Measurements from ENCODE around the gene TEX101.
"Not testable (repeated sequence)": the region's sequence is repeated elsewhere in the genome, so short reads cannot be mapped to it uniquely, and the experiment has no call there.

Gene TEX101

DNA sequence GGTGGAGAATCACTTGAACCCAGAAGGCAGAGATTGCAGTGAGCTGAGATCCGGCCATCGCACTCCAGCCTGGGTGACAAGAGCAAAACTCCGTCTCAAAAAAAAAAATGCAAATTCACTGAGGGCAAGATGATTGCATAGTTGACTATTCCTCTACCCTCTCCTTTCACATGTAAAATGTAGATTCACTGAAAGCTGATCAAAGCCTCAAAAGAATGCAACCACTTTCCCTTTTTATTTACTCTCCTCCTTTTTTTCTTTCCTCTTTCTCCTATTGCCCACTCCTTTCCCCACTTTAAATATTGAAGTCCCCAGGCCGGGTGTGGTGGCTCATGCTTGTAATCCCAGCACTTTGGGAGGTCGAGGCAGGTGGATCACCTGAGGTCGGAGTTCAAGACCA, 6.3 kb downstream of the TEX101 start:
- DNase-seq (ENCODE audit: low read depth), result no peak

DNA sequence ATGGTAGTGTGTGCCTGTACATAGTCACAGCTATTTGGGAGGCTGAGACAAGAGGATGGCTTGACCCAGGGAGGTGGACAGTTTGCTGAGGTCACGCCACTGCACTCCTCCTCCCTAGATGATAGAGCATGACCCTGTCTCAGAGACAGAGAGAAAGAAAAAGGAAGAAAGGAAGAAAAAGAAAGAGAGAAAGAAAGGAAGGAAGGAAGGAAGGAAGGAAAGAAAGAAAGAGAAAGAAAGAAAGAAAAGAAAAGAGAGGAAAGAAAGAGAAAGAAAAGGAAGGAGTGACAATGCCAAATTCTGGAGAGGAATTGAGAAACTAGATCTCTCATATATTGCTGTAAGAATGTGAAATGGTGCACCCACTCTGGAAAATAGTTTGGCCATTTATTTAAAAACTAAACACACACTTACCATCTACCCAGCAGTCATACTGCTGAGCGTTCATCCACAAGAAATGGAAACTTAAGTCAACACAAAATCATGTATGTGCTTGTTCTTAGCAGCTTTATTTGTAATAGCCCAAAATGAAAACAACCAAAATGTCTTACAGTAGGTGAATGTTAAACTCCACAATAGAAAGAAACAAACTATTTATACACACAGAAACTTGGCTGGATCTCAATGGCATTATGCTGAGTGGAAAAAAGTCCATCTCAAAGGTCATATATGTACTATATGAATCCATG, 7.5 kb downstream of the TEX101 start:
- DNase-seq (ENCODE audit: low read depth), result no peak

DNA sequence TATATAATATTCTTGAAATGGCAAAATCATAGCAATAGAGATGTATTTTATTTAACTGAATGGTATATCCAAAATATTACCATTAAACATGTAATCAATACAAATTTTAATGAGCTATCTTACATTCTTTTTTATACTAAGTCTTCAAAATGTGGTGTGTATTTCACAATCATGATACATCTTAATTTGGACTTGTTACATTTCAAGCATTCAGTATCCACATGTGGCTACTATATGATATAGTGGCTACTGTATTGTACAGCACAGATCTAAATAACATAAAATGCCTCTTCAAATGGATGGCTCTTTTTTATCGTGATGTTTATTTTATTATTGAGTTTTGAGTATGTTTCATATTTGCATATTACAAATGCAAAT, 8.0 kb downstream of the TEX101 start:
- no peak for DNase-seq (ENCODE audit: low read depth)

DNA sequence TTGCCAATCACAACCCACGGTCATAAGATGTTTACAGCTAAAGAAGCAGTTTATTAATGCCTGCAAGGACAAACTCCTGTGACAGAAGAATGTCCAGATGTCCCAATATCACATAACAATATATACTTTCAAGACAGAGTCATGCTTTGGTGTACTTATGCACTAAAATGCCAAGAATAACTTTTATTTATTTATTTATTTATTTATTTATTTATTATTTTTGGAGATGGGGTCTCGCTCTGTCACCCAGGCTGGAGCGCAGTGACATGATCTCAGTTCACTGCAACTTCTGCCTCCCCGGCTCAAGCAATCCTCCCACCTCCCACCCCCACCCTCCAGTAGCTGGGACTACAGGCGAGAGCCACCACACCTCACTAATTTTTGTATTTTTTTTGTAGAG, 9.1 kb downstream of the TEX101 start:
- no peak for DNase-seq (ENCODE audit: low read depth)

DNA sequence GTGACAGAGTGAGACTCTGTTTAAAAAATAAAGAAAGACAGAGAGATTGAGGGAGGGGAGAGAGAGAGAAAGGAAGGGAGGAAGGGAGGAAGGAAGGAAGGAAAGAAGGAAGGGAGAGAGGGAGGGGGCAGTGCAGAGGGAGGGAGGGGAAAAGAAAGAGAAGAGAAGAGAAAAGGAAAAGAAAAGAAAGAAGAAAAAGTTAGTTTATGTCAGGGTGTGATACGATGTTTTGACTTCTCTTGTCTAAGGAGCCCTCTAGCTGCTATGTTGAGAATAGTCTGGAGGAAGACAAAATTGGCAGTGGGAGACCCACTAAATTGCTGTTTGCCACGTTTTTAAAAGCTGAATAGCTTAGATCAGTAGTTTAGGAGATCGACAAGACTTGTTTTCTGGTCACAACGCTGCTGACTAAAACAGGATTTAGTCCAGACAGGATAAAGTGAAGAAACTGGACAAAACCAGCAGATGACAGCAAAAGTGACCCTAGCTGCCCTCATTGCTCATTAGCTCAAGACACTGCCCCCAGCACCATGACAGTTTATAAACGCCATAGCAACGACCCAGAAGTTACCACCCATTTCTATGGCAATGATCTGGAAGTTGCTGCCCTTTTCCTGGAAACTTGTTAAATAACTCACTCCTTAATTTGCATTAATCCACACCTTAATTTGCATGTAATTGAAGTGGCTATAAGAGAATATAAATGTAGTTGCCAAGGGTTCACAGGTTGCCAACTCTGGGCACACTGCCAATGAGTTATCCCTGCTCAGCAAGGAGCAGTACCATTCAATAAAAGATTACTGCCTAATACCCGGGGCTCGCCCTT, 11.1 kb downstream of the TEX101 start:
- no peak for DNase-seq (ENCODE audit: low read depth)

DNA sequence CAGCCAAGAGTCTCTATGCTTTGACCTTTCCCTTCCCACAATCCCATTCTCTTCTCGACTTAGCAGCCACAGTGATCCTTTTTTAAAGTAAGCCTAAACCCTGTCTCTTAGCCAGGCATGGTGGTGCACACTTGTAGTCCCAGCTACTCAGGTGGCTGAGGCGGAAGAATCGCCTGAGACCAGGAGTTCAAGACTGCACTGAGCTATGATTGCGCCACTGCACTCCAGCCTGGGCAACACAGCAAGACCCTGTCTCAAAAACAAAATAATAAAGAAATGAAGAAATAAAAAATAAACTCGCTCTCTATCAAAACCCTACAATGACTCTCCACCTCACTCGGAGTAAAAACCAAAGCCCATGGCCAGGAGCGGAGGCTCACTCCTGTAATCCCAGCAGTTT, 14.7 kb downstream of the TEX101 start:
- DNase-seq (ENCODE audit: low read depth), result no peak

DNA sequence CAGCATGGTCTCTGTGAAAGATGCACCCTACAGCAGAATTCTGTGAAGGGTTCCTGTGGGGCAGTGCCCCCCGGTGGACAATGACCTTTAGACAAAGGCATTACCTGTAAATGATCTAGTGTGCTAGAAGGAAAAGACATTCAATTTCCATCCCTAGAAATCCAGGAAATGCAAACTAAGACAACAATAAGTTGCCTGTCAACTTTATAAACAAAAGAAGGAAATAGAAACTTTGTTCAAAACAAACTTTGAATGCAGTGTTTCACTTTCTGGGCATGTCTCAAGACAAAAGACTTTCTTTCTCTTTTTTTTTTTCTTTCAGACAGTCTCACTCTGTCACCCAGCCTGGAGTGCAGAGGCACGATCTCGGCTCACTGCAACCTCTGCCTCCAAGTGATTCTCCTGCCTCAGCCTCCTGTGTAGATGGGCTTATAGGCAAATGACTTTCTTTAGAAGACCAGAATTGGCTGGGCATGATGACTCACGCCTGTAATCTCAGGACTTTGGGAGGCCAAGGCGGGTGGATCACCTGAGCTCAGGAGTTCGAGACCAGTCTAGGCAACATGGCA, 15.5 kb downstream of the TEX101 start:
- DNase-seq (ENCODE audit: low read depth), result no peak

DNA sequence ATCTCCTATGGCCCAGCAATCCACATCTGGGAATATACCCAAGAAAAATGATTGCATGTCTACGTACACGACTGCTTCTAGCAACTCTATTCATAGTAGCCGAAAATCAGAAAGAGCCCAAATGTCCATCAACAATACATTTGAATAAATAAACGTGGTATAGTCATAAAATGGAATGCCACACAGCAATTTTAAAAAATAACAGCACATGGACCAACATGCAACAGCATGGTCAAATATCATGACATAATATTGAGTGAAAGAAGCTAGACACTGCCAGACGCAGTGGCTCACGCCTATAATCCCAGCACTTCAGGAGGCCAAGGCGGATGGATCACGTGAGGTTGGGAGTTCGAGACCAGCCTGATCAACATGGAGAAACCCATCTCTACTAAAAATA, 16.3 kb downstream of the TEX101 start:
- DNase-seq (ENCODE audit: low read depth), result no peak

DNA sequence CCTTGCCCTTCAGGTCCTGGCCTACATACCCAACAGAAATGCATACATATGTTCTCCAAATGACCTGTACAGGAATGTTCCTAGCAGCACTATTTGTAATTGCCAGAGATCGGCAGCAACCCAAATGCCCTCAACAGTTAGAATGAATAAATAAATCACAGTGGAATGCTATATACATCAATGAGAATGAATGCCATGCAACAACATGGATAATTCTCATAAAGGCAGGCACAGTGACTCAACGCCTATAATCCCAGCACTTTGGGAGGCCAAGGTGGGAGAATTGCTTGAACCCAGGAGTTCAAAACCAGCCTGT, 18.6 kb downstream of the TEX101 start:
- no peak for DNase-seq (ENCODE audit: low read depth)

DNA sequence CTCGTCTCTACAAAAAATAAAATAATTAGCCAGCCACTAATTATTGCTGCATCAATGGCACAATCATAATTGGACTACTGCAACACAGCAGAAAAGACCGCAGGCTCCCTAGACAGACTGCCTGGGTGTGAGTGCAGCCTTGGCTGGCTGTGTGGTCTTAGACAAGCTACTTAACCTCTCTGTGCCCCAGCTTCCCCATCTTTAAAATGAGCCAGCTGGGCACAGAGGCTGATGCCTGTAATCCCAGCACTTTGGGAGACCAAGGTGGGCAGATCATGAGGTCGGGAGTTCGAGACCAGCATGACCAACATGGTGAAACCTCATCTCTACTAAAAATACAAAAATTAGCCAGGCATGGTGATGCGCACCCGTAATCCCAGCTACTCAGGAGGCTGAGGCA, 19.0 kb downstream of the TEX101 start:
- no peak for DNase-seq (ENCODE audit: low read depth)

DNA sequence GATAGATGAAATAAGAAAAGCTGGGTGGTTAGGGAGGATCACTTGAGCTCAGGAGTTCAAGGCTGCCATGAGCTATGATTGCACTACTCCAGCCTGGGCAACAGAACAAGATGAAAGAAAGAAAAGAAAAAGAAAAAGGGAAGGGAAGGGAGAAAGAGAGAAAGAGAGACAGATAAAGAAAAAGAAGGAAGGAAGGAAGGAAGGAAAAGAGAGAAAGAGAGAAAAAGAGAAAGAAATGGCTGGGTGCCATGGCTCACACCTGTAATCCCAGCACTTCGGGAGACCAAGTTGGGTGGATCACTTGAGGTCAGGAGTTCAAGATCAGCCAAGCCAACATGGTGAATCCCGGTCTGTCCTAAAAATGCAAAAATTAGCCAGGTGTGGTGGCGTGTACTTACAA, 21.1 kb downstream of the TEX101 start:
- DNase-seq (ENCODE audit: low read depth), result no peak

DNA sequence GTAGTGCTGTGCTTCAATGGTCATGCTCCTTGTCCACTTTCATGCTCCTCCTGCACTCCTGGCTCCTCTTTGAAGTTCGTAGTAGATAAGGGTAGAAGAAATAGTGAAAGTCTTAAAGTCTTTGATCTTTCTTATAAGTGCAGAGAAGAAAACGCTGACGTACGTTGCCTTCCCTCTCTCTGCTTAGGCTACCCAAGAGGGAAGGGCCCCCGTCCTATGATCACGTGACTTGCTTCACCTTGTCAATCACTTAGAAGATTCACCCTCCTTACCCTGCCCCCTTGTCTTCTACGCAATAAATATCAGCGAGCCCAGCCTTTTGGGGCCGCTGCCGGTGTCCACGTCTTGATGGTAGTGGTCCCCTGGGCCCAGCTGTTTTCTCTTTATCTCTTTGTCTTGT, 22.6 kb downstream of the TEX101 start:
- DNase-seq (ENCODE audit: low read depth), result not testable (repeated sequence)

DNA sequence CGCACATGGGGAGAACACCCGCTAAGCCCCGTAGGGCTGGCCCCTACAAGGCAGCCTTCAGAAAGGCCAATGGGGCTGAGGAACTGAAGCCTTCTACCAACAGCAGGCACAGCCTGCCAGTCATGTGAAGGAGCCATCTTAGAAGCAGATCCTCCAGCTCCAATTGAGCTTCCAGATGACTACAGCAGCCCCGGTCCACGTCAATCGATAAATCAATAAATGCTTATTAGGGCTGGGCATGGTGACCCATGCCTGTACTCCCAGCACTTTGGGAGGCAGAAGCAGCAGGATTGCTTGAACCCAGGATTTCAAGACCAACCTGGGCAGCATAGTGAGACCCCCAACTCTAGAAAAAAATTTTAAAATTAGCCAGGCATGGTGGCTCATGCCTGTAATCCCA, 23.0 kb downstream of the TEX101 start:
- DNase-seq (ENCODE audit: low read depth), result no peak

DNA sequence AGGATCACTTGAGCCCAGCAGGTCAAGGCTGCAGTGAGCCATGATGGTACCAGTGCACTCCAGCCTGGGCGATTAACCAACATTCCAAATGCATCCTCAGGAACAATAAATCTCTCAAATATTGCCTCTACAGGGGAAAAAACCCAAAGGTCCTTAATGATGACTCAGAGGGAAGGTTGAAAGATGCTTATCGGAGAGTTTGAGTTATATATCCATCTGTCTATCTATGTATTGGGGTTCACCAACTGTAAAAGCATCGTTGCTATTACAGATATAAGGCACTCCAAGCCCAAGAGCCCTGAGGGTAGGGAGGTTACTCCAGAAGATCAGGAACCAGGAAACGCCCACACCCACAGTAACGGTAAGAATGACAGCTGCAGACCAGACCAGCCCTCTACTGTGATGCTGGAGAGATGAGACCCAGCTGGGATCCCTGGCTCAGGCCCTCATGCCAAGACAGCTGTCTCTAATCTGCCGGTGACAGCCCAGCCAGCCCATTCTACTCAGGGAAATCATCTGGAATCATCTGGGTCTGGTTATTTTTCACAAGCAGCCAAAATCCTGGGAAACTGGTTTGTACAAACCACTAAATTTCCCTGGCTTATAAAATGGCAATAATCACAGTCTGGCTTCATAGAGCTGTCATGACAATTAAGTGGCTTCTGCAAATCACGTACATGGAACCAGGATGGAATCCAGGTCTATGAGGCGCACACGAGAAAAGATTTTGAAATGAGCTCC, 23.8 kb downstream of the TEX101 start:
- no peak for DNase-seq (ENCODE audit: low read depth)

DNA sequence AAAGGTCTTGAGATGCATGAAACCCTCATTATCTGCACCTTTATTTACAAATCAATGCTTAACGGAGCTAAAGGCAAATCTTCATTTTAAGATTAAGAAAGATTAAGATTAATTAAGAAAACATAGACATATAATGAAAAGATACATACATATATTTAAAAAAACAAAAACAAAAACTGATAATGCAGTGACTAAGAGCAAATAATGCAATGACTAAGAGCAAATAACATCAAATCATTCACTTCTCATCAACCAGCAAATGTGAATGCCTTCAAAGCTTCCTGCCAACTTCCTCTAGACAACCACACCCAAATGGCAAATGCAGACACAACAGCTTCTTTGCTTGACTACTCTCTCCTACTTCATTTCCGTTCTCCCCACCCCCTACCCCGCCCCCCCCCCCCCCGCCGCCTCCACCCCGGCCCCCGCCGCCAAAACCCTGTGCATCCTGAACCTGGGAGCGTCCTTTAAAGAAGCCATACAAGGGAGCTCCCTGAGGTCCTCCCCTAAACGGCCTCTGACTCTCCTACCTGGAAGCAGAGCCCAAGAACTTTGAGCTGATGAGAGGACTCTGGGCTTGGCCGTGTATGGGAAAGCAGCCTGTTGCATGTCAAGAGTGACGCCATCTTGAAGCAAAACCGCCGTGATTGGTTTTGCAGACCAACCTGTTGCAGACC, 24.5 kb downstream of the TEX101 start:
- DNase-seq (ENCODE audit: low read depth), result peak; percentile 23

DNA sequence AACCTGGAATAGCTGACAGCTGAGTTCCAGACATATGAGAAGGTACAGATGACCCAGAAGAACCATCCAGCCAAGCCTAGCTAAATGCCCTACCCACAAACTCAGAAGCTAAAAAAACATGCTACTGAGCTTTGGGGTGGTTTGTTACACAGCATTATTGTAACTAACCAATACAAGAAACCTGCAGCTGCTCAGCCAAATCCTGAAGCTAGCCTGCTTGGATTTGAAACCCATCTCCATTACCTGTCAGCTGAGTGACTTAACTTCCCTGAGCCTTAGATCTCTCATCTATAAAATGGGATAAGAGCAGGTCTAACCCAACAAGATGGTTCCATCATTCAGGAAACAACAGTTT, 25.0 kb downstream of the TEX101 start:
- DNase-seq (ENCODE audit: low read depth), result no peak

DNA sequence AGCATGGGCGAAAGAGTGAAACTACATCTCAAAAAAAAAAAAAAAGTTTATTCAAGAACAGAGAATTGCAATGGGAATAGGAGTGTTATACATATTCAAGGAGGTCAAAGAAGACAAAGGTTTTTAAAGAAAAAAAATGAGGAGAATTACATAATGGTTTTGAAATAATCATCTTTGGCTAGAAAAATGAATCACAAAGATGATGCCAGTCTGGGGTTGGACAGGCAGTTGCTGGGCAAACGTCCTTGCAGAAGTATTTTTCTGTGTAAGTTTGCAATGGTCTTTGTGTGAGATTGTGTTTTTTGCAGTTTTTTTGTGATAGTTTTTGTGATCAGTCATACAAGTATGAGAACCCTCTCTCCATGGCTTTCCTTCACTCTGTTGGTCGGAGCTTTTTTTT, 27.0 kb downstream of the TEX101 start:
- DNase-seq (ENCODE audit: low read depth), result no peak

DNA sequence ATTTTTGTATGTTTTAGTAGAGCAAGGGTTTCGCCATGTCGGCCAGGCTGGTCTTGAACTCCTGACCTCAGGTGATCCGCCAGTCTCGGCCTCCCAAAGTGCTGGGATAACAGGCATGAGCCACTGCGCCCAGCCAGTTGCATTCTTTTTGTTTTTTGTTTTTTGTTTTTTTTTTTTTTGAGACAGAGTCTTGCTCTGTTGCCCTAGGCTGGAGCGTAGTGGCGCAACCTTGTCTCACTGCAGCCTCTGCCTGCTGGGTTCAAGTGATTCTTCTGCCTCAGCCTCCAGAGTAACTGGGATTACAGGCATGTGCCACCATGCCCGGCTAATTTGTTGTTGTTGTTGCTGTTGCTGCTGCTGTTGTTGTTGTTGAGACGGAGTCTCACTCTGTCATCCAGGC, 29.4 kb downstream of the TEX101 start:
- DNase-seq (ENCODE audit: low read depth), result not testable (repeated sequence)

DNA sequence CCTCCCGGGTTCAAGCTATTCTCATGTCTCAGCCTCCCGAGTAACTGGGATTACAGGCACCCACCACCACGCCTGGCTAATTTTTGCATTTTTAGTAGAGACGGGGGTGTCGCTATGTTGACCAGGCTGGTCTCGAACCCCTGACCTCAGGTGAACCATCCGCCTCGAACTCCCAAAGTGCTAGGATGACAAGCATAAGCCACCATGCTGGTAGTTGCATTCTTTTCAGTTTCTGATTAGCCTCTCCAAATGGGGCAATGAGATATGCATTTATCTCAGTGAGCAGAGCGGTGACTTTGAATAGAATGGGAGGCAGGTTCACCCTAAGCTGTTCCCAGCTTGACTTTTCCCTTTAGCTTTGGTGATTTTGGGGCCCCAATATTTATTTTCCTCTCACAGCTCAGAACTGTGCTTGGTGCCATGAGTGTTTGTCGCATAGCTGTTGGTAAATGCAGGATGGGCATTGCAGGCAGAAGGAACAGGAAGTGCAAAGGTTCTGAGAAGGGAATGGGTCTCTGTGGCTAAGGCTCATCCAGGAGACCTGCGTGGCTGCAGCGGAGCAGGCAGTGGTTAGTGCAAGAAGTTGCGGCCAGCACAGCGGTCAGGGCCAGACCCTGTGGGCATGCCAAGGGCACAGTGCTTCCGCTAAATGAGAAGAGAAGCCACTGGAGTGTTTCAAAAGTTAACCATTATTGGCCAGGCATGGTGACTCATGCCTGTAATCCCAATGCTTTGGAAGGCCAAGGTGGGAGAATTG, 30.0 kb downstream of the TEX101 start:
- no peak for DNase-seq (ENCODE audit: low read depth)

DNA sequence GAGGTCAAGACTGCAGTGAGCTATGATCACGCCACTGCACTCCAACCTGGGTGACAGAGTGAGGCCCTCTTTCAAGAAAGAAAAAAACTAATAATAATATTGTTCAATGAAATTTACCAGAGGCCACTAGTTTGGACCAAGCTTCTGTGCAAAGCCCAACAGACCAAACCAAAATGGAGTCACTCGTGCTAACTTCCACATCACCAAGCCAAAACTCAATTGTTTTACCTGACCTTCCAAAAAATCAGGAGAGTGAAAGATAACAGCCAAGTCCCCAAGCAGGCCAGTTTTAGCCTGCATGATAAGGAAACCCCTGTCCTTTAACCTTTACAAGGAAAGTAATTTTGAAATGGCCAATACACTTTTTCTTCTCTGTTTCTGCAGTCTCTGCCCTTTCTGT, 30.7 kb downstream of the TEX101 start:
- no peak for DNase-seq (ENCODE audit: low read depth)

DNA sequence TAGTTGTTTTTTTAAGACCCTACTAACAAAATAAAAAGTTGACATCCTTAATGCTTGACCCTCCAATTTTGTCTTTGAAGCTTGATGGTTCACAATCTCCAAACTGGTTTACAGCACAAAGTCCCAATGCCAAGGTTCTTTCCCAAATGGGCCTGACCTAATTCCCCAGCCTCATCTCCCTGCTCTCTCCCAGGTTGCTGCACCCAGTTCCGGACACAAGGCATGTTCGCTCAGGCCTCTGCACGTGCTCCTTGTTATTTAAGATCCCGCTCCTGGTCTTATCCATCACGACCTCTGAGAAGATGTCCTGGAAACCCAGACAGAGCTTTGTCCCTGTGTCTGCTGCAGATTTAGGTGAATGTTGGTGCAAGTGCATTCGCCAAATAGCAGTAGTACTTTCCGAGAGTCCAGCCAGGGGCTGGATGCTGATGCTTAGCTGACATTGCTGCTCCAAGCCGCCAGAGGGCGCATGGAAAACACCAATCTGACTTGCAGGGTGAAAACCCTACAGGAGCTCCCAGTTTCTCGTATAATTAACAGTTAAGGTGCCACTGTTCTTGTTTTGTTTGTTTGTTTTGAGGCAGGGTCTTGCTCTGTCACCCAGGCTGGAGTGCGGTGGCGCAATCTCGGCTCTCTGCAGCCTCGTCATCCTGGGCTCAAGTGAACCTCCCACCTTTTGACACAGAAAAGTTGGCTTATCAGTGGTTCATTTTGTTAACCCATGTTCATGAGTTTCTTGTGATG, 32.2 kb downstream of the TEX101 start:
- DNase-seq (ENCODE audit: low read depth), result peak; percentile 67
